Colon (tissue), 2 donors: ENCODE measurements around the gene LTBP1.
"Not testable (repeated sequence)": the region's sequence is repeated elsewhere in the genome, so short reads cannot be mapped to it uniquely, and the experiment has no call there.

Source experiments
- FAIRE-seq: peaks from 2 replicates; lab custom pipeline; 2012; peaks lifted over from hg19 to GRCh38; lab: Jason Lieb, UNC
- donor health status: control.
- donor health status: control.

The LTBP1 gene

DNA sequence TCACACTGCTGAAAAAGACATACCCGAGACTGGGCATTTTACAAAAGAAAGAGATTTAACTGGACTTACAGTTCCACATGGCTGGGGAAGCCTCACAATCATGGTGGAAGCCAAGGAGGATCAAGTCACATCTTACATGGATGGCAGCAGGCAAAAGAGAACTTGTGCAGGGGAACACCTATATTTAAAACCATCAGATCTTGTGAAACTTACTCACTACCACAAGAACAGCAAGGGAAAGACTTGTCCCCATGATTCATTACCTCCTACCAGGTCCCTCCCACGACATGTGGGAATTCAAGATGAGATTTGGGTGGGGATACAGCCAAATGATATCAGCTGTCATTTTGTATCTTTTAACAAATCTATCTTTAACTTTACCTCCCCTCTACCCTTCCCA lies 278.6 kb downstream of the LTBP1 start:
- no peak for FAIRE-seq

DNA sequence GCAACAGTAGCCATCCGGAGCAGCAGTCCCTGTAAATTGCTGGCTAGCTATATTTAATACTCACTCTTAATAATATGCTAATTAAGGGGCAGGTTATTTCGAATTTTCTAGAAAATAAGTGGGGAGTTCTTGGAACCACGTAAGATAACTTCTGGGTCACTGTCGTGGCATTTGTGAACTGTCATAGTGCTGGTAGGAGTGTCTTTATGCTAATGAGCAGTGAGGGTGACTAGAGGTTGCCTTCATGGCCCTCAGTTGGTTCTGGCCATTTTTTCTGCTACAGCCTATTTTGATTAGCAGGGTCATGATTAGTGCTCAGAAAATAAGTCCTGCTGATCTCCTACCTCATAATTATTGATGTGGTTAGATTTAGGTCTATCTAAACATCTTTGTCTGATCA lies 279.8 kb downstream of the LTBP1 start:
- FAIRE-seq = no peak

DNA sequence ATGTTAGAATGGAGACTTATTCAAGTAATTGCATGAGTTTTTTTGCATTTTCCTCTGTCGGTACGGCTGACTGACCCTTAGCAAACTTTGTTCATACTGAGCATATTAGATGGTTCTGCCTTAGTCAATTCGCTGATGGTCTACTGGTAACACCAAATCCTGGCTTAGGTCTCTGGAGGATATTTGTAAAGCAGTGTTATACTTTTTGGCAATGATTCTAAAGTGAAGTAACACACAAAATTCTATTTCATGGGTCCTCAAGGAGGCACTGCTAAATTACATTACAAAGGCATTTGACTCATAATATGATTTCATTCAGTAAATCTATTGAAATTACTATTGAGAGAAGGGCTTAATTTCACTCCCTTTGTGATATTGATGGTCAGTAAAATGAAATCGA lies 282.9 kb downstream of the LTBP1 start:
- FAIRE-seq = no peak

DNA sequence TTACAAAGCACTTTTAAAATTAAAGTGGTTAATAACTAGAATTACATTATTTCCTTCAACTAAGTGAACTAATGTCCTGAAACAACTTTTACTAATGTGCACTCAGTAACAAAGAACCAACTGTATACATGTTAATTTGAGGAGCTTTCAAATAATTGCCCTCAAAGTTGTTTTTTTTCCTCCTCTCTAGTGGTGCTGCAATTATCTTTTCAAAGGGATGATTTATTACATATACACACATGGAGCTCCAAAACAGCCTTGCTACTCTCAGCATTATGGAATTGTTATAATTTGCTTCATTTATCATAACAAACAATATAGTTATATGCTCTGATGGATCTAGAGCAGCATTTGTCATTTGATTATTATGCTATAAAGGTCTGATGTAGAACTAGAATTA lies 283.4 kb downstream of the LTBP1 start:
- FAIRE-seq = no peak

DNA sequence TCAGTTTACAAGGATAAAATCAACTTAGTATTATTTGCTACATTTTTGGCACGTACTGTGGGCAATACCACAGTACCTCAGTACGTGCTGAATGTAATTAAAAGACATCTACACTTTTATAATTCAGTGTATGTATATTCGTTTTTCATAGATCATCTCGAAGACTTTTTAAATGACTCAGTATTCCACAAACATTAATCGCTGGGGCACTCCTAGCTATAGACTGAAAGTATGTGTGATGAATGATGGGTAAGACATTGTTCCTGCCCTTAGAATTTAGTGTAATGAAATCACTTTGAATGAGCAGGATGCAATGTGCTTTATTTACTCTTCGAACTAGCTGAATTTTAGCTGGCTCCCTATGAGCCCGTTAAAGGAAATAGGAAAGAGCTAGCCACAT lies 284.1 kb downstream of the LTBP1 start:
- FAIRE-seq = no peak

DNA sequence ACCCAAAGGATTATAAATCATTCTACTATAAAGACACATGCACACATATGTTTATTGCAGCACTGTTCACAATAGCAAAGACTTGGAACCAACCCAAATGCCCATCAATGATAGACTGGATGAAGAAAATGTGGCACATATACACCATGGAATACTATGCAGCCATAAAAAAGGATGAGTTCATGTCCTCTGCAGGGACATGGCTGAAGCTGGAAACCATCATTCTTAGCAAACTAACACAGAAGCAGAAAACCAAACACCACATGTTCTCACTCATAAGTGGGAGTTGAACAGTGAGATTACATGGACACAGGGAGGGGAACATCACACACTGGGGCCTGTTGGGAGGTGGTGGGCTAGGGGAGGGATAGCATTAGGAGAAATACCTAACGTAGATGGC lies 288.8 kb downstream of the LTBP1 start:
- not testable (repeated sequence) for FAIRE-seq

DNA sequence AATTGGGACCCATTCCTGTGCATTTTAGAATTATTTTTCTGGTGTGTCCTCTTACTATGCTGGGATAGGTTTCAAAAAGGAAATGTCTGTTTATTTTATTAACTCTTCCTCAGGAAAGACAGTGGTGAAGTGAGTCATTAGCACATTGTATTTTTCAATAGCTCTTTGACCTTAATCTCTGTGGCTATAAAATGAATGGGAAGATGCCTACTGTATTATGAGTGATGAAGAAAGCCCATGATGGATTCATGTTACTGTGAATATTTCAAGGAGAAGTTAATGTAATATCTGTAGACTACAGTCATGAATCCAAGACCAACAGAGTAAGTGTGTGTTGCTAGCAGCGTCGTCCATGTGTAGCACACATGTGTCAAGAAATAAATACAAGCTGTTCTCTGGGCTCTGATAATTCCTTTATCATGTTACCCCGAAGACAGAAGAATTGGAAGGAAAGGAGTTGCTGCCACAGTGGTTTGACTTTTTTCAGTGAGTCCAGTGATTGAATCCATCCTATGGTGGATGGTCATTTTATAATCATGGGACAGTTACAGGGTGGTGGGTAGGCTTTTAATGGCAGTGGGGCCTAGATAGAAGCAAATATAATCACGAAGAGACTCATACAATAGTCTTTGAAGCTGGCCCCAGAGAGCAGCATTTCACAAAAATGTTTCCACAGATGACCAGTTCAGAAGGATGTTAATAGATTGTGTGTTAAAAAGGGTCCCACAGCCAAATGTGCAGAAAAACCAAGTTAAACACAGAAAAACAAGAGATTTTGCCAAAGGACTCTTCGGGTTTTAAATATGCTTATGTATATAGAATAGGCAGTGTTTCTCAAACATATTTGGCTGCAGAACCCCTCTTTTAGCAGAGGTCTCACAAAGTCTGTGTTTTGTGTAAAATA lies 290.0 kb downstream of the LTBP1 start:
- FAIRE-seq = no peak

DNA sequence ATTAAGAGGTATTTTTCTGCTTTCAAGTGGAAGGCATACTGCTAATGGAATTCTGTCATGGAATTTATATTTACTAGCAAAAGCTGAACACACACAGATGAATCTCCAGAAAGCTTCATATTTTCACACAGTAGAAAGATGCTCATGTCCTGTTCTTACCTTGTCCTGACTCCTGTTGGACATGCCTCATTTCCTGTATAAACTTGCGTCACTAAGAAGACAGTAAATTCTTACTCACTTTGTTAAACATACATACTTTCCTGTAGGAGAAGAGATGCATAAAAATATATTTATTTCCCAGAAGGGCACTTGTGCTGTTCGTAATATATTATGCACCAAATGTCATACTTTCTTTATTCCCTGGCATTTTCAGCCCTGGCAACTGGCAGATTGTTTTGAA lies 291.4 kb downstream of the LTBP1 start:
- FAIRE-seq = no peak

DNA sequence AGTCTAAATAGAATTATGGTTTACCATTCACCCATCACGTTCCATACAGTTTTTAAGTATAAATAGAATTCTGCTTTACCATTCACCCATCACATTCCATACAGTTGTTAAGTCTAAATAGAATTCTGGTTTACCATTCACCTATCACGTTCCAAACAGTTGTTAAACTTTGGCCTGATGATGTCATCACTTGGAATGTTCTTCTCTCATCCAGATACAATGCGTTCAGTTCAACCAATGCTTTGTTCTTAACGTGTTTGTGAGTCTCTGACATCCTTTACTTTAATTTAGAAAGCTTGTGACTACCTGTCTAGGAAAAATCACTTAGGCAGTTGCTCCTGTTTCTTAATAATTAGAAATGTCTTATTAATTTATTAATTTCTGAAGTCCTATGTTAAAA lies 293.4 kb downstream of the LTBP1 start:
- no peak for FAIRE-seq

DNA sequence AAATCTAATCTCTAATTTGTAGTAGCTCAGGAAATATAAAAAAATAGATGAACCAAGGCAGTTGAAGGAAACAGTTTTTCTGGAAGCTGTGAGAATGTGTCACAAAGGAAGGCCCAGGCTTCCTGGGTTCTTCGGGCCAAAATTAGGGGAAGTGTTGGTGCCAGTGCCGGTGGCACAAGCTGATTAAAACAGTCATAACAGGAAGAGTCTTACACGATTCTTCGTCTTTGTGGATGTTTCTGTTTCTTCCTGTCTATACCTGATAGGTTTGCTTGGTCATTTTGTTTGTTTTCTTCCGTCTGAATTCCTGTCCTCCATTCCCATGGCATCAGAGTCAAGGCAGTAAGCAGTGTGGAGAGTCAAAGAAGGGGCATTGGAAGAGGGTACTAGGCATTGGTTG lies 294.3 kb downstream of the LTBP1 start:
- no peak for FAIRE-seq

DNA sequence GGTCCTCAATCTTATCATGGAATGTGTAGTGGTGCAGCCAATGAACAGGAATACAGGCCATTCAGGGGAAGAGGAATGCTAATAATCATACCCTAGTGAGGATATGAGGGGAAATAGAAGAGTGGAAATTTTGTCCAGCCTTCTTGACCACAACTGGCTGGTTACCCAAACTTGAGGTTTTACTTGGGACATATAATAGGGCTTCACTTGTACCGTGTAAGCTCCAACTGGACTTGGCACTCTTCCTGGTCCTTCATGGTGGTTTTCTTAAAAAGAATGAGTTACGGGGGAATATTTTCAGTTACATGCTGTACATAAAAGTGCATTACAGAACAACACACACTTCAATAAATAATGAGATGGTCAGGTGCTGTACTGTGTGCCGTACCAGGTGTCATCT lies 294.8 kb downstream of the LTBP1 start:
- FAIRE-seq = no peak

DNA sequence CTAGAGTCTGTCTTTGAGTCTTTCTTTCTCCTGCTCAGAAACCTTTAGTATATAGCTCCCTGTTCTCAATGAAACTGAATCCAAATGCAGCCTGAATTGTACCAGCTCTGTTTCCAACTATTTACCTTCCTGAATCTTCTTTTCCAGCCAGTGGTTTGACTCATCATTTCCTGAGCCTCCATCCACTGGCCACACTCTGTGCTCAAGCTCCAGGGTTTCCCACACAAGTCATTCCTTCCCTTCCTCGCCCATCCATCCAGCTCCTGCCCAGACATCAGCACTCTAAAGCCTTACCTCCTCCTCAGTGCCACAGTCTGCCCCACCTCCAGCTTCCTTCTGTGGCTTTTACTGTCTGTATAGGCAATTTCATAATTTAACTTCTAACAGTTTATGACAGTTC lies 296.1 kb downstream of the LTBP1 start:
- no peak for FAIRE-seq

DNA sequence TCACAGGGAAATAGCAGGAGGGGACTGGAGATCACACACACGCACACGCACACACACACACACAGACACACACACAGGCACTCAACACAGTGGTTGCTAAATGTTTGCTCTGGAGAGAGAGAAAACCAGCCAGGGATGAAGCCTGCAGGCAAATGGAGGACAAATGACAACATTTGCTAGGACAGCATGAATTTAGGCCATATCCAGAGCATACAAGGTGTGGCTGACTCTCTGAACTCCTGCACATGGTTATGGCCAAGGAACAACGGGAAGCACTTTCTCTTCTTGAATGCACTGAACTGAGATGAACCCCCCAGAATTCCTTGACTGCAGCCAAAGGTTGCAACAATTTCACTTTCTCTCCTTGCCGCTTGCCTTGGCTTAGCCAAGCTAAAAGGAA lies 299.7 kb downstream of the LTBP1 start:
- FAIRE-seq = no peak

DNA sequence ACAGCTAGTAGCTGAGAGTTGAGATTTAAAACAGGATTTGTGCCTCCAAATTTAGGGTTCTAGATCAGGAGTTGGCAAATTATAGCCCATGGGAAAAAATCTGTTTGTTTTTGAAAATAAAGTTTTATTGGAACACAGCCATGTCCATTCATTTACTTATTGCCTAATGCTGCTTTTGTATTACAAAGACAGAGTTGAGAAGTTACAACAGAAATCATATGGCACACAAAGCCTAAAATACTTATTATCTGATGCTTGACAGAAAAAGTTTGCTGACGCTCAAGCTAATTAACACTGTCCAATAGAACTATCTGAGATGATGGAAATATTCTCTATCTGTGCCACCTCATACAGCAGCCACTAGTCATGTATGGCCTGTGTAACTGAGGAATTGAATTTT lies 300.6 kb downstream of the LTBP1 start:
- FAIRE-seq = no peak

DNA sequence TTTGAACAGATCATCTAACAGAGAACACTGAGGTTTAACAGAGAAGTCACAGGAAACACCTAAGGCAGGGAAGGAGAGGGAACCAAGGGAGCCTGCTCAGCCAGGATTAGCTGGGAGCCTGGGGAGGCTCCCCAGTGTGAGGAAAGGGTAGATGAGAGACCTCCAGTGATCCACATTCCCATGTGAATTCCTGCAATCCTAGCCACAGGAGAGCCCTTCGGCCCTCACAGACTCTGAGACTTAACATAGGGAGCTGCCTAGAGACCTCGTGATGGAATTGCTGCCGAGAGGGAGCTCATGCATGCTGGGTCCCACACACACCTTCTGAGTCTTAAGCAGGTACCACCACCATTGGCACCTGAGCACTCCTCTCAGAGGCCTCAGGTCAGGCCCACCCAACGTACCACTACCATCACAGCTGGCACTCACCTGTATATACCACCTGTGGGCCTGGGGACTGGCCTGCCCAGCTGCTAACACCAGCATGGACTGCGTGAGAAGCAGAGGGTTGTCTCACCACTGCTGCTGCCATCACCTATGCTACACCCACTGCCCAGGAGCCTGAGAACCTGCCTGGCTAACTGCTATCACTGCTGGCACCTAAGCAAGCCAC lies 303.8 kb downstream of the LTBP1 start:
- no peak for FAIRE-seq

DNA sequence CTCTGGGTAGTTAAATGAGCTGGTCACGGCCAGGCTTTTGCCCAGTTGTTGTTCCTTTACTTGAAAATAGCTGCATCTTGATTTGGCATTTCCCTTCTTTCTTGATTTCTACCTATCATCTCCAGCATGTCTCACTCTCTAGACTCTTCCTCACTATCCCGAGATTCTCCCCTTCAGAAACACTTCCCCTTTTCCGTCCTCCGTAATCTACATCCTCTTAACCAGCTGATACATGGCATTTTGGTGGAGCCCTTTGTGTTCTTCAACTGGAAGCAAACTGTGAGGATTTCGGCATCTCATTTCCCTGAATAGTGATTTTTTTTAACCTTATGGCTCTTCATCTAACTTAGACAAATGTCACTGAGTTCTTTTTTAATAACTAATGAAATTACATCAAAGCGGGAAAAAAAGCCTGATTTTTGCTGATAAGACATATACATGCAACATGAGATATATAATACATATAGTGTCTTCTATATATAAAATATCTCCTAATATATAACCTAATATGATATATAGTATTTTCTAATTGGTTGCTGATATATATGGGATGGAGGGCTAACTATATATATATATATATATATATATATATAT lies 309.5 kb downstream of the LTBP1 start:
- FAIRE-seq = no peak

DNA sequence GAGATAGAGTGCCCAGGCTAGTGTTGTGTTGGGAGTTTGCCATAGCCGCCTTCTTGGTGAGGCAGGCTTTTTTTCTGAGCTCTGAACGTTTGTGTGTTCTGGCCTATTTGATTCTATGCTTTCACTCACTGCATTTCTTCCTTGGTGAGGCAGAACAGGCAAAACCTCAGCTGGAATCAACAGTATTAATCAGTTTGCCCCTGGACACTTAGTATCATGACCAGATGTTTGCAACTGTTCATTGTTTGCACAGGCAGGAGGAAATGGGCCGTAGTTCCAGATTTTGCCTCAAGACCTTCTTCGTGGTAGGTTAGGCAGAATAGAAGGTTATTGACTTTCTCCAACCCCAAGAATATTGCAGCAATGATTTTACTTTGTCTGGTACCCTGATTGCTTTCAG lies 311.6 kb downstream of the LTBP1 start:
- no peak for FAIRE-seq

DNA sequence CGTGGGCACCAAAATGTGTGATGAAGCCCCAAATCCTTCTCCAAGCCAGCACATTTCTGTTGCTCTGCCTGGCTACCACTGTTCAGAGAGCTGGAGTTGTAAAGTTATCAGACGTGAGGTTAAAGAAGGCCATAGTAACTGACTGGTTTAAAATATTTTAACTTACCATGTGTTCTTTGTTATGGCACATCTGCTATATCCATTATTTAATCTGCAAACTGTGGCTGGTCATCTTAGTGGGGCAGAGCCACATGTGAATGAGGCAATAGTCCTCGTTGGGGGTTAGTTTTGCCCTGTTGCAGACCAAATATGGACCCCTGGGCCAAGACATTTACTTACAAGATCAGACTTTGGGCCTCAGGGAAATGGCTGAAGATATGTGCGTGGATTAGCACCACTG lies 315.3 kb downstream of the LTBP1 start:
- no peak for FAIRE-seq

DNA sequence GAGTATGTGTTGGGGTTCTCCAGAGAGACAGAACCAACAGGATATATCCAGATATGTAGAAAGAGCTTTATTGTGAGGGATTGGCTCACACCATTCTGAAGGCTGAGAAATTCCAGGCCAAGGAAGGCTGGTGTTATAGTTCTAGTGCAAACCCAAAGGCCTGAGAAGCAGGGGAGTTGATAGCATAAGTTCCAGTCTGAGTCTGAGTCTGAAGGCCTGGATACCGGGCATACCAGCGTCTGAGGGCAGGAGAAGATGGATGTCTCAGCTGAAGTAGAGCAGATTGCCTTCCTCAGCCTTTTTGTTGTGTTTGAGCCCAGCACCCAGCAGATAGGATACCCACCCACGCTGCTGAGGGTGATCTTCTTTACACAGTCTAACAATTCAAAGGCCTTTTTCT lies 318.0 kb downstream of the LTBP1 start:
- no peak for FAIRE-seq

DNA sequence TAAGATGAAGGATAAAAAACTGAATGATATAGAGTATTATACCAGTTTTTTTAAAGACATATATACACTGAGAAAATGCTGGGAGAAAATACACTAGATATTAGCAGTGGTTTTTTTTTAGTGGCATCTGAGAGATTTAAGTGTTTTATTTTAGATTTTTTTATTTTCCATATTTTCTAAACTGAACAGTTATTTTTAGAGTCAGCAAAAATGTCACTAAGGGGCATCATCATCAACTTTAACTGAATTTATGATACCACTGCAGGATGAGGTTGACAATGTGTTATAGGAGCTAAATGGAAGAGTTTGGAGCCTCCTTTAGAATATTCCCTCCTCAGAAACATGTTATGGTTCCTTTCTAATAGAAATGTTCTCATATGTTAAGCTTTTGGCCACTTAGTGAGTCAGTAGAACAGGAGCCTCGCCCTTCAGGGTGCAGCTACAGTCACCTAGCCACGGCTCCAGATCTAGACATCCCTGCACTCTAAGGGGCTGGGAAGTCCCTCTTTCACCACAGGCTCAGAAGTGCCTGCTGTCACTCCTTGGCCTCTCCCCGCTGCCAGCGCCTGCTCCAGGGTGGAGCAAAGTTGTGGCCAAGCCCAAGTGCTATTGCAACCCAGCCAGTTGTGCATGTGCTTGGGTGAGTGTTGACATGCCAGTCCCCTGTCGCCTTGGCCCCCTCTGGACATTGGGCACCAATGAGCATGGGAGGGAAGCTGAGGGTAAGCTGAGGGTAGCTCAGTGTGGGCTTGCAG lies 319.0 kb downstream of the LTBP1 start:
- FAIRE-seq = no peak

DNA sequence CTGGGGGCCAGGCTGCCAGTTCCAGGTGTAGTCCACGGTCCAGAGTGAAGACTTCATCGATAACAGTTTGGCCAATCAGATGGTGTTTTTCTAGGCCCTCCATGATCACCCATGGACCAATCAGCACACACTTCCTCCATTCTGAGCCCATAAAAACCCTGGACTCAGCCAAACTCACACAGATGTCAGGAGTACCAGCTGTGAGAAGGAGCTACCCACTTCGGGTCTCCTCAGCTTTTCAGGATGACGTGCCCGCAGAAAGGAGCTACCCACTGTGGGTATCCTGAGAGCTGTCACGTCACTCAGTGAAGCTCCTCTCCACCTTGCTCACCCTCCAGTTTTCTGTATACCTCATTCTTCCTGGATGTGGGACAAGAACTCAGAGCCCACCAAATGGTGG lies 319.7 kb downstream of the LTBP1 start:
- no peak for FAIRE-seq

DNA sequence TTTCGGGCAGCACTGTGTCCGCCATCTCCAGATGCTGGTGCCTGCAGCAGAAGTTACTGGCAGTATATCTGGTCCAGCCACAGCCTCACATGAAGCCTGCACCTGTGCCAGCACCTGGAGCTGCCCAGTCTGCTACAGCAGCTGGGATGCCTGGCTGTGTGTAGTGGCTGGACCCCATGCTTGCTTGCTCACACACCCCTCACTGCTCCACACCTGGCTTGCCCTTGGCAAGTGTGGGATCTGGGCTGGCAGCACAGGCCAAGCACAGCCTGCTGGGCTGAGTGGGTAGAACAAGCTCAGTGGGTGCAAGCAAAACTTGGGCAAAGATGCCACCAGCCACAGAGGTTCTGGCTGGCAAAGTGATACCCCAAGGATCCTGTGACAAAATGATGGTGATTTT lies 320.3 kb downstream of the LTBP1 start:
- no peak for FAIRE-seq

DNA sequence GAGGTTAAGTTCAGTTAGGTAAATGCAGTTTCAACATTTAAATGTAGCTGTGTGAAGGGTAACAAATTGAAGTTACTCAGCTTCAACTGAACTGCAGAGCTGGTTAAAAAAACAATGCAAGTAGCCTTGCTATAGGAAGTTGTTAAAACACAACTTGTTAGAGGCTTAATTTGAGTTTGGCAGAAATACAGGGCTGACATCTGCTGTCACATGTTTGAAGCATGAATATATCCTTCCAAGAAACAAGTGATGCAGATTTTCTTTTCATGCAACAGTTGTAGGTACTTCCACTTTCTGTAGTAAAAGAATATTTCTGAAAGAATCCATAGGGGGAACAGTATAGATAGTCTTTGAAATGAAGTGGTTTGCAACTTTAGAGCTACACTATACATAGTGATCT lies 321.0 kb downstream of the LTBP1 start:
- no peak for FAIRE-seq
